ENCODE measurements around the gene PRPF6. TPM values are rescaled to one million over a fixed set of nuclear protein-coding genes. Genes with fewer than 3 reads are reported as not detected.

Gene PRPF6
- total RNA-seq, 2 donors from 2014 or later, result 32.9 to 43.6 TPM

DNA sequence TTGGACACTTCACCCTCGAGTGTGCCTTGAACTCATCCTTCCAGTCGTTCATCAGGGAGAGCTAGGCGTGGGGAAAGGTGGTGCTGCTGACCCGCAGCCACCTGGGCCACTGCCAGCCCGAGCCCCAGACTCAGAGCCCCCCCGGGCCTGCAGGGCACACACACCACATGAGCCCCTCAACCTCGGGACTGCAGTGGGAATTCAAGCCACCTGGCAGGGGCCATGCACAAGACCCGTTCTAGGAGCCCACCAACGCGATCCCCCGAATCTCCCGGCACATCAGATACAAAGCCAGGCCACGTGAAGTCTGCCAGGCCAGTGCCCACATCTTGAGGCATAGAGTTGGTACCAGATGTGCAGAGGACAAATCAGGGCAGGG is 14.0 kb upstream of the PRPF6 start:
- no peak for DNase-seq (ENCODE audit: low spot score)
- Histone ChIP-seq H3K4me3 (no peak overlapping the region), H3K36me3 (peaks cover 25% of the 10 kb centered on the region), H3K4me1 (peaks cover 0 to 20% of the 10 kb centered on the region in 2 donors), H3K9me3 (no peaks in the 10 kb centered on the region), H3K27me3 (no peaks in the 10 kb centered on the region), H3K27ac (no peak overlapping the region)
- TF ChIP-seq, protein P1, sequence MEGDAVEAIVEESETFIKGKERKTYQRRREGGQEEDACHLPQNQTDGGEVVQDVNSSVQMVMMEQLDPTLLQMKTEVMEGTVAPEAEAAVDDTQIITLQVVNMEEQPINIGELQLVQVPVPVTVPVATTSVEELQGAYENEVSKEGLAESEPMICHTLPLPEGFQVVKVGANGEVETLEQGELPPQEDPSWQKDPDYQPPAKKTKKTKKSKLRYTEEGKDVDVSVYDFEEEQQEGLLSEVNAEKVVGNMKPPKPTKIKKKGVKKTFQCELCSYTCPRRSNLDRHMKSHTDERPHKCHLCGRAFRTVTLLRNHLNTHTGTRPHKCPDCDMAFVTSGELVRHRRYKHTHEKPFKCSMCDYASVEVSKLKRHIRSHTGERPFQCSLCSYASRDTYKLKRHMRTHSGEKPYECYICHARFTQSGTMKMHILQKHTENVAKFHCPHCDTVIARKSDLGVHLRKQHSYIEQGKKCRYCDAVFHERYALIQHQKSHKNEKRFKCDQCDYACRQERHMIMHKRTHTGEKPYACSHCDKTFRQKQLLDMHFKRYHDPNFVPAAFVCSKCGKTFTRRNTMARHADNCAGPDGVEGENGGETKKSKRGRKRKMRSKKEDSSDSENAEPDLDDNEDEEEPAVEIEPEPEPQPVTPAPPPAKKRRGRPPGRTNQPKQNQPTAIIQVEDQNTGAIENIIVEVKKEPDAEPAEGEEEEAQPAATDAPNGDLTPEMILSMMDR (IDR thresholded peaks at IDR 0.05), result no peak

DNA sequence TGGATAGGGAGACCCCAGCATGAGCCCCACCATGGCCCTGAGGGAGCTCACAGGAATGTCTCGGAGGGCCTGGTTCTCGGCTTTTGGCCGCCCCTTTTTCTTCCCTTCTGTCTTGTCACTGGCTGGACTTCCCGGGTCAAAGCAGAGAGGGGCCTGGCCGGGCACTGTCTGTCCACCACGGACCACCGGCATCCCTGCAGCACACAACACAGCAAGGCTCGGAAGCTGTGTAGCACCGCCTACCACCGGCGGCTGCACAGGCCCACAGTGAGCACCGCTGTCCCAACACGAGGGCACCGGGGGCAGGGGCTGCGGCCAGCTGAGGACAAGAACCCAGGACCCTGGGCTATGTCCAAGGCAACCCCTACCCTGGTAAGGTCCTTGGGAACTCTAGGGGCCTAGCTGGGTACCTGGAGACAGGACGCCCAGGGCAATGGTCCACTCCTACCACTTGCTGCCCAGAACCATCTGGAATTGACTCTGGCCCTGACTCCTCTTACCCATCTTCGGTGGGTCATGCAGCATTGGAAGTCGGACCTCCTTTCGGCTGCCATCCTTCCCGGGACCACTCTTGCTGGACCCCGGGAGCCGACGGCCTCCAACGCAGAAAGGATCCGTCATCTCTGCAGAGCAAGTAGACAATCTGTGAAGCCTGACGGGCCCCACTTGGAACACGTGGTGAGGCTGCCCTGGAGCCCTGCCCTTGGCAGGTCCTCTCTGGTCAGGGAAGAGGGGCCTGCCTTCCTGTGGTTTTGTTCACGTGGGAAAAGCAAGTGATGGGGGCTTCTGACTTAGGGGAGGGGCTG is 13.4 kb upstream of the PRPF6 start:
- H3K4me1 ChIP-seq, result peaks cover 0 to 20% of the 10 kb centered on the region in 2 donors
- no peak overlapping the region for H3K27ac ChIP-seq
- no peak overlapping the region for H3K4me3 ChIP-seq
- TF ChIP-seq, protein P1 (IDR thresholded peaks at IDR 0.05), result no peak
- H3K27me3 ChIP-seq, result no peaks in the 10 kb centered on the region
- DNase-seq (ENCODE audit: low spot score), result no peak
- H3K36me3 ChIP-seq, result peaks cover 20% of the 10 kb centered on the region
- H3K9me3 ChIP-seq, result no peaks in the 10 kb centered on the region

DNA sequence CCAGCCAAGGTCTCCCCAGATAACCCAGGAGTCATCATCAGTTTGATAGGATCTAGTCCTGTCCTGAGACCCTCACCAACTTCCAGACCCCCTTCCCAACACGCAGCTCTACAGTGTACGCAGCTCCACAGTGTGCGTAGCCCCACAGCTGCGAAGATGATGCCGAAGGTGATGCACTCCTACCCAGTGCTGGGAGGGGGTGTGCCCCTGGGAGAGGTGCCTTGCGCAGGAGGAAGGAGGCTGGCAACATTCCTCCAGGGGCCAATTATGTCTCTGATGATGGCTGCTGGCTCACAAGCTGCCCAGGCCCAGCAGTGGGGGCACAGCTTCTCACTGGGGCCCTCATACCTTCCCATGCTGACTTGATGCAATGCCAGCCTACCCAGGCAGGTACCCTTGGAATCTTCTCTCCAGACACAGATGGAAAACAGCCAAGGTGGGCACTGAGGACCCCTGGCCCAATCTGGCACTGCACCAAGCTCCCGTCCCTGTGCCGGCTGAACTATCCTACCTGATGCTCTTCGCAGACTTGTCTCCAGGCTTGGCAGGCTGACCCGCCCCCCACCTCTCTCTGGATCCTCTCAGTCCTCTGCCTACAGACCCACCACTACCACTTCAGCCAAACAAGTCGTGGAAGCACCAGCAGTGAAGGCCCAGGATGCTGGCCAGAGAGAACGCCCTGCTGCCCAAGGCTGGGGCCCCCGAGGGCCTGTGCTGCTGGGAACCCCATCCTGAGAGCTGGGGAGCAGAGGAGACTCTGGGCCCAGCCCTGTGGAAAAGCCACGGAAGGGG is 12.6 kb upstream of the PRPF6 start:
- peaks cover 13% of the 10 kb centered on the region for H3K36me3 ChIP-seq
- H3K4me1 ChIP-seq, result peaks cover 0 to 21% of the 10 kb centered on the region in 2 donors
- peak overlapping the region in 1 of 2 donors; percentile 62 for H3K27ac ChIP-seq
- TF ChIP-seq, protein P1 (IDR thresholded peaks at IDR 0.05), result no peak
- H3K4me3 ChIP-seq, result peak overlapping the region in 1 of 2 donors; percentile 66
- DNase-seq (ENCODE audit: low spot score), result no peak
- no peaks in the 10 kb centered on the region for H3K27me3 ChIP-seq
- H3K9me3 ChIP-seq, result no peaks in the 10 kb centered on the region

DNA sequence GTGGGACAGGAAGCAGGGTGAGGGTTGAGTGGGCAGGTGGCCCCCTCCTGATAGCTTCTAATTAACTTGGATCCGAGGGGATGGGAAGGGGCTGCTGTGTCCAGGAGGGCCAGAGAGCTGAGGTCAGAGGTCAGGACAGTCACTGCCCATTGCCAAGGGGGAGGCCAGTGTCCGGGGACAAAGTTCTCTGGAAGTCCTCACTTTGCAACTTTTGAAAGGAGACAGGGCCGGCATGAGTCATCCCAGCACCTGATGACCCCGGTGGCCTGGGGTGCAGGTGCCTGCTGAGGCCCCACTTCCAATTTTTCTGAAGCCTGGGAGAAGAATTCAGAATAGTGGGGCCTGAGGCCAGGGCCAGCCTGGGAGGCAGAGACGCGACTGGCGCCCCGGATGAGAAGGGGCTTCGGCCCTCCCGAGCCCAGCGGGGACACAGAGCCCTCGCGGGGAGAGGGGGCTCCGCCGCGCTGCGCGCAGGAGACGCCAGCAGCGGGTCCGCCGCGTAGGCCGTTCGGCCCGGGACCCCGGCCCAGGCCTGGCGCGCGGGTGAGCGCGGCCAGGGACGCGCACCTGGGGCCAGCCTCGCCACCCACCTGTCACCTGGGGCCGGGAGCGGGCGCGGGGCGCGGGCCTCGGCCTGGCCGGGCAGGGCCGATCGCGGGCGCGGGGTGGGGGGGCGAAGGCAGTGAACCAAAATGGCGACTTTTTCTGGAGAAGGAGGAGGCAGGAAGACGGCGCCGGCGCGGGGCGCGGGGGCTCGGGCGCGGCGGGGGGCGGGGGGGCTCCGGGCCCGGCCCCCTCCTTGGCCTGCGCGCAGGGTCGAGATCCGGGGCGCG is 11.8 kb upstream of the PRPF6 start:
- H3K27me3 ChIP-seq, result no peaks in the 10 kb centered on the region
- H3K4me1 ChIP-seq, result peaks cover 0 to 25% of the 10 kb centered on the region in 2 donors
- peak overlapping the region; percentile 48 to 66 for H3K4me3 ChIP-seq
- H3K27ac ChIP-seq, result peak overlapping the region; percentile 62 to 70
- H3K36me3 ChIP-seq, result peaks cover 7% of the 10 kb centered on the region
- peak; percentile 58 for DNase-seq (ENCODE audit: low spot score)
- no peaks in the 10 kb centered on the region for H3K9me3 ChIP-seq
- TF ChIP-seq, protein P1 (IDR thresholded peaks at IDR 0.05), result no peak

DNA sequence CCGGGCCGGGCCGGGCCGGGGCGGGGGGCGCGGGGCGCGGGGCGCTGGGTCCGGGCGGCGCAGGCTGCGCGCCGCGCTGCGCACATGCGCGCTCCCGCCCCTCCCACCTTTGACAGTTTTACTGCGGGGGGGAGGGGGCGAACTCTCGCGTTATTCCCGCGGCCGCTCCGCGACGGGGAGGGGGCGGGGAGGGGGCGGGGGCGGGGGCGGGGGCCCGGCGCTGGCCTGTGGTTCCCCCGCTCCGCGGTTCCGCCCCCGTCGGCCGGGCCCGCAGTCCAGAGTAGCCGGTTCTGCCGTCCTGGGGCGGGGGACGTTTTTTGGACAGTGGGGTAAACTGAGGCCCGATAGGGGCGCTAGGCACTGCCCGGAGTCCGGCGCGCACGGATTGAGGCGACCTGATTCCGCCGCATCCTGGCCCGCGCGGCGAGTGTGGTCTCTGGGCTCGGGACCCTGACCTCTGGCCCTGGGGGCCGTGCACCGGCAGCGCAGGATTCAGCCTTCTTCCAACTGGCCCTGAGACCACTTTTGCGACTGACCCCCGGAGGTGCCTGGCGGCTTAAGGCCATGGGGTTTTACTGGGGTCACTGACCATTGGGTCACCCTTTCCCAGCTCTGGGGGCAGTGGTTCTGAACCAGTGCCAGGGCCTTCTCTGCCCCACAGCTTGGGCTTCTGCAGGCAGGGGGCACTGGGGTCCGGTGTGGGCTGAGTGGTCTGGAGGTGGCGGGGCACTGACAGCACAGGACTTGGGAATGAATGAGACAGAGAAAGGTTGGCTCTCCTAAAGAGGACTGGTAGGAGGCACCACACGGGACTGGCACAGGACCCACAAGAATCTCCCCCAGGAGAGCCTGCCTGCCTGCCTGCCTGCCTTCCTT is 10.9 kb upstream of the PRPF6 start, which contains the start of gene ZNF512B:
TSS of gene ZNF512B (minus strand) at position 93 of the 876 bp plus-strand sequence. CDS start 1,980 bp downstream, outside the sequence.
- no peaks in the 10 kb centered on the region for H3K9me3 ChIP-seq
- no peak for DNase-seq (ENCODE audit: low spot score)
- H3K4me1 ChIP-seq, result peaks cover 0 to 25% of the 10 kb centered on the region in 2 donors
- H3K27me3 ChIP-seq, result no peaks in the 10 kb centered on the region
- H3K27ac ChIP-seq, result peak within 1 kb of the TSS; percentile 62 to 70
- H3K36me3 ChIP-seq, result peaks cover 7% of the 10 kb centered on the region
- H3K4me3 ChIP-seq, result peak within 1 kb of the TSS; percentile 48 to 66
- TF ChIP-seq, protein P1 (IDR thresholded peaks at IDR 0.05), result no peak
